SH-SY5Y (cell line): ENCODE data around the gene TIMM10.

ENCODE experiments used
- GATA2 ChIP-seq: IDR thresholded peaks from 2 replicates; pipeline ENCODE4 v1.6.1; 2011; ENCODE audit warnings: mild to moderate bottlenecking, low read depth, low read length
- GATA3 ChIP-seq: IDR thresholded peaks from 2 replicates; pipeline ENCODE4 v1.6.1; 2011; ENCODE audit warnings: low read depth, mild to moderate bottlenecking, low read length, moderate library complexity

Gene TIMM10, protein sequence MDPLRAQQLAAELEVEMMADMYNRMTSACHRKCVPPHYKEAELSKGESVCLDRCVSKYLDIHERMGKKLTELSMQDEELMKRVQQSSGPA

DNA sequence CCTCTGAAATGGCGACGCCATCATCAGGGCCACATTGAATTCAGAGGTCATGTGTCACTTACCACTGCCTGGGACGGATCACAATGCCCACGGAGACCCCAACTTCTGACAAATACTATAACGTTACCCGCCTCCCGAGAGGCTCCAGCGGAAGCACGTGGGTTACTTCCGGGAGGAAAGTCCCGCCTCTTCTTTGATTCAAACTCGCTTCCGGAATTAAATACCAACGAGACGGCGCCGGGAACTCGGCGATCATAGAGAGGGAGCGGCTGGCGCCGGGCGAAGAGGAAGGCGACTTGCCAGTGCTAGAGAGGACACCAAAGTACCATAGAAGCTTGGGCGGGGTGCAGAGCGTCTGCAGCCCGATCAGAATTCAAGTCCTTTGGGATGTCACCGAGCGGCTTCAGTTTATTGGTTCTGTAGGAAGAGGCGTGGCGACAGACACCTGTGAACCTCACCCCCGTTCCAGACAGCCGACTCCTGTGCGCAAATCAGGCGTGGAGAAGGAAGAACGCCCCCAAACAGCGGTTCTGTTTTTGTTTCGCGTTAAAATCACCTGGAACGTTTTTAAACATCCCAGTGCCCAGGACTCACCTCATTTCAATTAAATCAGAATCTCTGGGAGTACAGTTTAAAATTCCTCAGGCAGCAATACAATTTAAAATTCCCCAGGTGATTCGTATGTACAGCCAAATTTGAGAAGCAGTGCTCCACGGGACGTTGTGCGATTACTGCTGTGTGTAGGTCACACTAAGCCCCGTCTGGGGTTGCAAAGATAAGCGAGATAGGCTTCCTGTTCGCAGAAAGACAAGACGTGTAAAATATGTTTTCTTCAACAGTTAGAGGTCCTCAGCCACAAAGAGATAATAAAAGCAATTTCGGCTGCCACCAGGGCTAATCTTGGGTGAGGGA is at the start of gene TIMM10:
Gene TIMM10, minus strand, starts transcription at position 159 of the 912 bp plus-strand sequence. CDS start 565 bp downstream, outside the sequence.
- TF ChIP-seq GATA3 (no peak), GATA2 (peak; percentile 18; the same call in 1 of the 2 replicates)

DNA sequence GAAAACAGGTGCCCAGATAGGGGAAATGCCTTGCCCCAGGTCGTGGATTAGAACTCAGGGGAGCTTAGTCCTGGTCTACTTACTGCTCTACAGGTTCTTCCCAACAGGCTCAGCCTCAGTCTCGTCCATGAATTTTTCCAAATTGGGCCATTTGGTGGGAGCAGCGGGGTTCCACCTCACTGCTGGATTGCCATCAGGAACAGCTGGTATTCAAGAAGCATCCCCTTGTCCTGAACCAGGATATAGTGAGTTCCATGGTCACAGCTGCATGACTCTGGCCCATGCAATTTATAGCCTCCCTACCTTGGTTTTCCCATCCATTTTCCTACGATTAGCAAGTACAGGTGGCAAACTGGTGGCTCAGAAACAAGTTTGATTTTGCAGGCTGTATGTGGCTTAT is 43.5 kb upstream of the TIMM10 start:
- TF ChIP-seq GATA2 (no peak), GATA3 (no peak)

DNA sequence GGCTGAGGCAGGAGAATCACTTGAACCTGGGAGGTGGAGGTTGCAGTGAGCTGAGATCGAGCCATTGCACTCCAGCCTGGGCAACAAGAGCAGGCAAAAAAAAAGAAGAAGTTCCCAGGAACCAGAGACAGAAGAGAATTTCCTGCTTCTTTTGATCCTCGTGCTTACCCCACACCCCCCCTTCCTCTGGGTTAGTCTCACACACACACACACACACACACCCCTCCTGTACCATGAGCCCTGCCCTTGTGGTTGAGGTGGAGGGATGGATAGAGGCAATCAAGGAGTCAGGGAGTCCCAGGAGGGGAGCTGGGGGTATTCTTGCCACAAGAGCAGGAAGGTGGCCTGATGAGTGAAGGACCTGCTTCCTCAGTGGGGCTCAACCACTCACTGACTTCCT is 41.1 kb upstream of the TIMM10 start:
- no peak for TF ChIP-seq GATA2

DNA sequence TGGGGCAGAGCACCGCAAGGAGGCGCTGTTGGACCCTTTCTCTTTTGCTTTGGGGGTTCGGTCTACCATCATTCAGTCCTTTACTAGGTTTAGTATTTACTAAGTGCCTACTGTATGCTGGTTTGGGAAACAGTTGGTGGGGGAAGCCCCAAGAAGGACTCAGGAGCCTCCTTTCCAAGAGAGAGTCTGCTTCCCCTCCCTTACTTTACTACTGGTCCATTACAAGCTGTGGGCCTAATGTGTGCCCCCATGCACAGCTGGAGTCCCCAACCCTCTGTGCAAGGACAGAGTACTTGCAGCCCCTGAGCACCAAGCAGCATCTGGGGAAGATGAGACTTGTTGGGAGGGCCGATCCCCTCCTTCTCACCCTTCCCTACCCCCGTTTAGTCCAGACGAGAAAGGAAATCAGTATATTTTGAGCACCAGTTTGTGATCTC is 37.8 kb upstream of the TIMM10 start:
- TF ChIP-seq GATA3 (no peak), GATA2 (no peak)

DNA sequence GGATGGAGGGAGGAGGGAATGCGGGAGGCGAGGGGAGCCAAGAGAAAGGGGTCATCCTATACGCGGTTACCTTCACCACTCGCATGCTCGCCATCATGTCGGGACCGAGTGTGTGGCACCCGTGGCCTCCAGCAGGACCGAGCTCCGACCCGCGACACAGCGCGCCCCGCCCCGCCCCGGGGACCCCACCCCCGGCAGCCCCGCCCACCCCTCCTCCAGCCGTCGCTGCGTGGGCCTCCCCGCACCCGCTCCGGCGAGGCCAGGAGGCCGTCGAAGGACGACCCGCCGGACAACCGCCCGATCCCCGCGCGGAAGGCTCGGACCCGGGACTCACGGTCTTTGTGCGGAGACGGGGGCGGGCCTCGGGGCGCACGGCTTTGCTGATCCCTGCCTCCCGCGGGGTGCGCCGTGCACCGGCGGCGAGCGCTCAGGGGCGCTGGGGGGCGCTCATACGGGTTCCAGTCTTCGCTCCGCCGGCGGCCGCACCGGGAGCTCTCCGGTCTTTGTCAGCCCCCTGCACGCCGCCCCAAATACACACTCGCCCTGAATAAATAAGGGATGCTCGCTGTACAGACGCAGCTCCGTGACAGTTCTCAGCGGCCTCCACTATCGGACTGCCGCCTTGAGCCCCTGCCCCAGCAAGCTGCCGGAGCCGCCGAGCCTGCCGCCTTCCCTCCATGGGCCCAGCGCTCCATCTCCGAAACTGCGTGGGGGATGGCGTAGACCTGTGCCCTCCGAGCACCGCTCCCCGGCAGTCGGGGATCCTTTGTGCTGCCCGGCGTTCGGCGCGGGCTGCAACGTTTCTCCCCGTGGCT is 37.2 kb upstream of the TIMM10 start, which contains the start of gene UBE2L6:
Gene UBE2L6, minus strand, starts transcription at position 158 of the 815 bp plus-strand sequence. Its CDS starts 61 bp downstream, at position 97.
- TF ChIP-seq GATA3 = no peak
- TF ChIP-seq GATA2 = no peak

DNA sequence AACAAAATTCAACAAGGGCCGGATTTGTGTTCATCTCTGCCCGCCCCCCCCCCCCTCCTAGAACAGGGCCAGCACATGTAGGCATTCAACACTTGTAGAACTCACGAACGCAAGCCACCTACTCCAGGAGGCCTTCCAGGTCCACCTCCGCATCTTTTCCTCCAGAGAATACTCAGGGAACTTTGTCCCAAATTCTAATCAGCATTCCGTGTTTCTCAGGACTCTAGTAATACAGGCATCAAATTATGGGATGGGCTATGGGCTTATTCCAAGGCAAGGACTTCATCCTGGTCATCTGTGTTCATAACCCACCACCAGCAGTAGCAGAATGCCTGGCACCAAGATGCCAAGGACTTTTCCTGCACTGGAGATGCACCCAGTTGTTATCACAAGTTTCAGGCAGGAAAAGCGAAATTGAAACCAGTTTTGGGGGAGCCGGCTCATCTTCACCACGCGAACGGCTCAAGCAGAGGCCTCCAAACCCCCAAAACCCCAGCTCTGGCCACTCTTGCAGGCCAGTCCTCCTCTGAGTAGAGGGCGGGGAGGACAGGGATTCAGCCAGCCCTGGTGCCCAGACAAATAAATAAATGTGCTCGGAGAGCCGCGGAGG is 36.5 kb upstream of the TIMM10 start:
- TF ChIP-seq GATA2 (no peak), GATA3 (no peak)

DNA sequence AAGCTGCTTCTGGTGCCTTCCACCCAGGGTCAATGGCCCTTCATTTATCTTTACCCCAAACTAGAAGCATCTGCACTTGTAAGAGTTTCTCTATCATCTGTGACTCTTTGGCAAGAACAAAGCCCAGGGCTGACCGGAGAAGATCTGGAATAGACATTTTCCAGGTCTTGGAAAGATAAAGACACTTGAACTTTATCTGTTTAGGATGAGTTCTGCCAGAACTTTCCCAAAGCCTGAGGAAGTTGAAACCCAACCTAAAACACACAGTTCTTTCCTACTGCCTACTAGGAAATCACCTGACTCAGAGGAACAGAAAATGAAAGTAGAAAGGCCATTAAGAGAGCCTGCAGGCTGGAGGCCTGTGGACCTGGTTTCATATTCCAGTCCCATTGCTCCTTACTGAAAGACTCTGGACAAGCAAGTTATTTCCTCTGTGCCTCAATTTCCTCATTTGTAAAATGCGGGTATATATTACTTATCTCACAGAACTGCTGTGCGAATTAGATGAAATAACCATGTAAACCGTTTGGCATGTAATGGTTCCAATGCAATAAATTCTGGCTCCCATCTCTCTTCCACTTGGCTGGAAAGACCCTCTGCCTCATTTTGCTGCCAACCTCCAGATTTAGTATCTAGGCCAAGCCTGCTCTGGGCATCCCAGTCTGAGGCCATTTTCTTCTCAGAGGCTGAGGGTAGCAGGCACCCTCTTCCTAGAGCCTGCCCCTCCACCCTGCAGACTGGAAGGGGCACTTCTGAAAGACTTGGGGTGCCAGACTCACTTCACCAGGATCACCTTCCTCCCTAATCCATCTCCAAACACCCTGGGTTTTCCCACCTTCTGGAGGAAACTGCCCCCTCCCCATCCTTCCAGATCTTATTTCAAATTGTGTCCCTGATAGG is 35.7 kb upstream of the TIMM10 start:
- TF ChIP-seq GATA2 (no peak), GATA3 (no peak)

DNA sequence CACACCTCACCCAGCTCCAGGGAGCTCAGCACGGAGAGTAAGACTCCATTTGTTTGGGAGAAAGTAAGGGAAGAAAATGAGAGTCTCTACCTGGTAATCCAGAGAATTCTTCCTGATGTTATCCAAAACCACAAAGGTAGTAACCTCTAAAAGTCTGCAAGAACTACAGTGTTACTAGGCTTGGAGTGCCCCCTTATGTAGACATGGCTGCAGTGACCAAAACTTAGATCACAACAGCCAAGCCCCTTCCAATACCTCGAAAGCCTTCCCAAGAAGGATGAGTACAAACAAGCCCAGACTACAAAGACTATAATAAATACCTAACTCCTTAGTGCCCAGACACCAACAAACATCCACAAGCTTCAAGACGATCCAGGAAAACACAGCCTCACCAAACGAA is 32.0 kb upstream of the TIMM10 start:
- no peak for TF ChIP-seq GATA2
- no peak for TF ChIP-seq GATA3

DNA sequence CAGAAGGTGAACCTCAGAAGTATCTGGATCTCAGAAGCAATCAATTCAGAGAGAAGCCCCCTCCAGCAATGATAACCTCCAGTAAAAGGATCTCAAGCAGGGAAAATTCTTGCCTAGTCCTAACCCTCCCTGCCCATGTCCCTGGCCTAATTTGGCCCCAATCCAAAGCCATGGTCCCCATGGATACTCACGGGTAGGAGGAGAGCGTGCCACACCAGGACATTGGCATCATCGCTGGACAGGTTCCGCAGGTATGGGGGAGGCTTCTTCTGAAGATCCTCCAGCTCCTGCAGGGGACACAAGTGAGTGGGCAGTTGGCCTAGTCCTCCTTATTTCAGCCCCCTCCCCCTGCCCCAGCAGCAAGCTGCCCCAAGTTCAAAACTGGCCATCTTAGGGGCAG is 29.6 kb upstream of the TIMM10 start:
- TF ChIP-seq GATA3 (no peak), GATA2 (no peak)

DNA sequence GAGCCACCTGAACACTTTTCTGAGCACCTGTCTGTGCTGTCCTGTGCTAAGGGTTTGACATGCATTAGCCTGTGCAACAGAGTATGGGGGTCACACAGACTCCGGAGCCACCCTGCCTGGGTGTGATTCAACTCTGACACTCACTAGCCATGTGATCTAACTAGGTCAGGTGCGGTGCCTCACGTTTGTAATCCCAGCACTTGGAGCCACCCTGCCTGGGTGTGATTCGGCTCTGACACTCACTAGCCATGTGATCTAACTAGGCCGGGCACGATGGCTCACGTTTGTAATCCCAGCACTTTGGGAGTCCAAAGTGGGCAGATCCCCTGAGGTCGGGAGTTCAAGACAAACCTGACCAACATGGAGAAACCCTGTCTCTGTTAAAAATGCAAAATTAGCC is 25.5 kb upstream of the TIMM10 start:
- TF ChIP-seq GATA2 (no peak), GATA3 (no peak)

DNA sequence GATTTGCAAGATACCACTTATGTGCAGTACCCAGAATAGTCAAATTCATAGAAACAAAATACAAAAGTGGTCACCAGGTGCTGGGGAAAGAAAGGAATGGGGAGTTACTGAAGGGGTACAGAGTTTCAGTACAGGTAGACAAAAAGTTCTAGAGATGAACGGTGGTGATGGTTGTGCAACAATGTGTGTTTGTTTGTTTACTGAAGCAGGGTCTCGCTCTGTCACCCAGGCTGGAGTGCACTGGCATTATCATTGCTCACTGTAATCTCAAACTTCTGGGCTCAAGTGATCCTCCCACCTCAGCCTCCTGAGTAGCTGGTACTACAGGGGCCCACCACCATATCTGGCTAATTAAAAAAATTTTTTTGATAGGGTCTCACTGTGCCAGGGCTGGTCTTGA is 24.8 kb upstream of the TIMM10 start:
- no peak for TF ChIP-seq GATA3
- no peak for TF ChIP-seq GATA2

DNA sequence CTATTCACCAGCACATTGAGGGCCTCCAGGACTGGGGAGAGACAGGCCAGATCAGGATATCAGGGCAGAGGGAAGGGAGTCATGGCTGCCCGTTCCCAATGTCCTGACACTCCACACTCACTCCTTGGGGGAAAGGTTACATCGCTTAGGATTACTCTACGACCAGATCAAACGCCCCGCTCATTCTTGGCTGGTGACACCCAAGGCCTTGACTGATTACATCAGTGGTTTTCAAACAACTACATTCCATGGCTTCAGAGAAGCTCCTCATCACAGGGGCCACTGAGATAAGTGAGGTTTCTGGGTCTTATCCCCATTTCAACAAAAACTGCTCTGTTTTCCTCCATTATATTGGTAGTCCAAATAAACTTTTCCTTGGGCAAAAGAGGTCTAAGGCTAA is 21.9 kb upstream of the TIMM10 start:
- no peak for TF ChIP-seq GATA2
- TF ChIP-seq GATA3 = no peak

DNA sequence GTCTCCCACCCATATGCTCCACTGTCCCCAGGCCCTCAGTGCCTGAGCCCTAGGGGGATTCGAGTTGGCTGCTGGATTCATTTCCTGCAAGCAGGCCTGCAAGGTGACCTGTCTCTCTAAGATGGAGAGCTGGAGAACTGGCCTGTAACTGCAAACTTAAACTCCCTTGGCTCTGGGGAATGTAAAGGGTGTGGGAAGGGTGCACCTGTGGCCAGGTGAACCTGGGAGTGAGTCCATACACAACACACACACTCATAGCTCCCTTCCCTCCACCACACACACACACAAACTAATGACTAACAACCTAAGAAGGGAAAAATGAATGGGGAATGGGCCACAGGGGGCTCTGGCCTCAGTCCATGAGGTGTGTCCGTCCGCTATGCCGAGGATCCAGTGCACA is 21.4 kb upstream of the TIMM10 start:
- no peak for TF ChIP-seq GATA2
- TF ChIP-seq GATA3 = no peak
